COLO829 (cell line): ENCODE results near the gene ZNF618.
A peak's percentile ranks its signal among the peaks of the same experiment; 100 is the strongest.

ENCODE experiments used
- DNase-seq: peaks from one replicate; pipeline ENCODE4 v3.0.0; 2012; ENCODE audit warnings: low spot score

Gene ZNF618

GRCh38 chr9:113911850-113912557 is 35.9 kb downstream of the ZNF618 start:
- DNase-seq, result no peak

GRCh38 chr9:113912816-113913215 is 36.7 kb downstream of the ZNF618 start:
- no peak for DNase-seq

GRCh38 chr9:113913426-113914195 is 37.5 kb downstream of the ZNF618 start:
- no peak for DNase-seq

GRCh38 chr9:113914517-113914916 is 38.4 kb downstream of the ZNF618 start:
- DNase-seq, result no peak

GRCh38 chr9:113915817-113916434 is 39.8 kb downstream of the ZNF618 start:
- DNase-seq, result no peak

GRCh38 chr9:113916931-113917330 is 40.8 kb downstream of the ZNF618 start:
- no peak for DNase-seq

GRCh38 chr9:113918697-113919350 is 42.7 kb downstream of the ZNF618 start:
- DNase-seq, result no peak

- no peak for DNase-seq
These were observed 43.3 kb downstream of the ZNF618 start for GRCh38 chr9:113919382-113919781.

GRCh38 chr9:113919871-113920270 is 43.8 kb downstream of the ZNF618 start:
- no peak for DNase-seq

GRCh38 chr9:113920872-113921271 is 44.8 kb downstream of the ZNF618 start:
- no peak for DNase-seq

- no peak for DNase-seq
These were observed 45.4 kb downstream of the ZNF618 start for GRCh38 chr9:113921396-113921925.

- no peak for DNase-seq
These were observed 46.1 kb downstream of the ZNF618 start for GRCh38 chr9:113922160-113922559.

- DNase-seq, result no peak
These were observed 50.1 kb downstream of the ZNF618 start for GRCh38 chr9:113926211-113926610.

- DNase-seq, result no peak
These were observed 51.2 kb downstream of the ZNF618 start for GRCh38 chr9:113927277-113927676.

GRCh38 chr9:113928269-113928668 is 52.2 kb downstream of the ZNF618 start:
- DNase-seq, result no peak

GRCh38 chr9:113929634-113930389 is 53.7 kb downstream of the ZNF618 start:
- DNase-seq, result peak; percentile 85

- DNase-seq, result no peak
These were observed 54.3 kb downstream of the ZNF618 start for GRCh38 chr9:113930390-113930783.

GRCh38 chr9:113931140-113931539 is 55.0 kb downstream of the ZNF618 start:
- DNase-seq, result no peak

GRCh38 chr9:113931777-113932176 is 55.7 kb downstream of the ZNF618 start:
- DNase-seq, result no peak

GRCh38 chr9:113932906-113933584 is 56.9 kb downstream of the ZNF618 start:
- no peak for DNase-seq

GRCh38 chr9:113933671-113934070 is 57.6 kb downstream of the ZNF618 start:
- no peak for DNase-seq
